GM19395 (cell line): ENCODE measurements around the gene FOXK2.

Source experiments
- ATAC-seq: cut with Tn5 transposase; IDR thresholded peaks from one replicate; pipeline ENCODE4 v1.9.1; 2021; ENCODE audit warnings: mild to moderate bottlenecking, moderate library complexity; ENCODE audit not compliant: unreplicated experiment

Gene FOXK2

DNA sequence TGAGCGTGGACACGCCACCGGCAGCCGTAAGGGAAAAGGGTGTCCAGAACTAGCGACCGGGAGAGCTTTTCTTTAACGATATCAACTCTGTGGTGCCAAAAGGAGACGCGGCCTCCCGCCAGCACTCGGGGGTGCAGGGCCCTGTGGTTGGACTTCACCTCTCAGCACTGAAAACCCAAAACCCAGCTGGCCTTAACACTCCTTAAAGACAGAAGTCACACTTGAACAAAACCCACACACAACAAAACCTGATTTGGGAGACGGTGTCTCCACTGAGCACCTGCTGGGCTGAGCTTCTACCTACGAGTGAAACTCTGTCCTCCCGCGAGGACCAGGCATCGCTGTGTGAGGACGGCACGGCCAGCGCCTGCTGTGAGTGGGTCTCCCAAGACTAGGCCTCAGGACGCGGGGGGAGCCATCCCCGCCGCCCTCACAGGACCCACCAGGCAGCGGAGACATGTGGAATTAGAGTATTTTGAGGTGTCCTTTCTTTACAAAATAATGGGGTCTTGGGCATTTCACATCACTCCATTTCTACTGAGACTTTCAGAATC, 82.0 kb downstream of the FOXK2 start:
- ATAC-seq = no peak

DNA sequence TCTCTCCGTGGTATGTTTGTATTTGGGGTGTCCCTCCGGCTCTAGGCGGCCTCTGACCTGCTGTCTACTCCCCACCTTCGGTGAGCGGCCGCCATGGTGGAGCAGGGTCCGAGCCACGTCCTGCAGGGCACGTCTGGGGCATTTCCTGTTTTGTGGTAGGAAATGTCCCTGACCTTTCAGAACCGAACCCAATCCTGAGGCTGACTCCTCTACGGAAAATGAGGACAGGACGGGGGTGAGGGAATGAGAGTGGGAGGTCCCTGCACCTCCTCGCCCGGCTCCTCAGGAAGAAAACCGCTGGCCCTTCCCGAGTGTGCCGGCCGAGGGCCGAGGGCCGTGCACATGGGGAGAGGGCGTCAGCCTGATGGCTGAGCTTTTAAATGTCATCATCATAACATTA, 83.0 kb downstream of the FOXK2 start:
- no peak for ATAC-seq

DNA sequence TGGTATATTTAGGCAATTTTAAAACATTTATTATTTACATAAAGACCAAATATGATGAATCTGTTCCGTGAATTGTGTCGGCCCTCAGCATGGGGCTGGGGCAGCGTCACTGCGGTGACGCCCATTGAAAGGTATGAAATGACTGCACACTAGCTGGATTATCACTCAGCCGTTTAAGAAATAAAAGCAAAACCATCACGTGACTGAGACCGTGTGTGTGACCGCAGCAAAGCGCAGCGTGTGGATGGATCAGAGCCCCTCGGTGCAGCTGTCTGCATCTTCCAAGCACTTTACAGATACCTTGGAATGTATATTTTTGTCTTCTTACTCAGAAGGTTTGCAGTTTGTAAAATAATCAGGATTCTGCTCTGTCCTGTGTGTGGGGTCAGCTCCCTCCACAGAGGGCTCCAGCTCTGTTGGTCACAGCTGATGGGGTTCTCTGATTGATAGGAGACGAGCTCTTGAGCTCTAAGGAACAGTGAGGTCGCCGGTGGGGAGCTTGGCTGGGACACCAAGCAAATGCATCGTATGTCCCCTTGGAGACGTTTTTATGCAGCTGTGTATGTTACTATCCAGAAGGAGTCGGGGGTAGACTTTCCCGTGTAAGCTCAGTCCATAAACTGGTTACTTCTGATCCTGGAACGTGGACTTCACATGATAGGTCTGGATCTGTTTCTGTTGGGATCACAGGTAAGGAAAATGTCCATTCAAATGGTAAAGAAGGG, 83.6 kb downstream of the FOXK2 start:
- no peak for ATAC-seq

DNA sequence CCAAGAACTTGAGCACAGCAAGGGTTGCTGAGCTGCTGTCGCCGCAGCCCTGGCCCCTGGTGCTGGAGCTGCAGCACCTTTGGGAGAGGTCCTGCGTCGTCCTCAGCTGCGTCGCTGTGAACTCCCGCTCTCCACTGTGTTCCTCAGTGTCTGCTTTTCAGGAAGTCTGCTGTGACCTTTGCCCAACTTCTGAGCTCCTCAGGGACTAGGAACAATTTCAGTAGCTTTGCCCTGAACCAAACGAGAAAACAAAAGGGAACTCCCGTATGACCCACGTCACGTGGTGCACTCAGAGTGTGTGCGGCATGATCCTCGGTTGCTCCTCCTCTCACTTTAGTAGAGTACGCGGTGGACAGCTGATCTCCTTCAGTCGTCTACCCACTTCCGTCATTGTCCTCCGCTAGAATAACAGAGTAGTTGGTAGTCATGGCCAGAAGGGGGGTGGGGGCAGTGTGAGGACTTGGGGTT, 84.5 kb downstream of the FOXK2 start:
- ATAC-seq = no peak

DNA sequence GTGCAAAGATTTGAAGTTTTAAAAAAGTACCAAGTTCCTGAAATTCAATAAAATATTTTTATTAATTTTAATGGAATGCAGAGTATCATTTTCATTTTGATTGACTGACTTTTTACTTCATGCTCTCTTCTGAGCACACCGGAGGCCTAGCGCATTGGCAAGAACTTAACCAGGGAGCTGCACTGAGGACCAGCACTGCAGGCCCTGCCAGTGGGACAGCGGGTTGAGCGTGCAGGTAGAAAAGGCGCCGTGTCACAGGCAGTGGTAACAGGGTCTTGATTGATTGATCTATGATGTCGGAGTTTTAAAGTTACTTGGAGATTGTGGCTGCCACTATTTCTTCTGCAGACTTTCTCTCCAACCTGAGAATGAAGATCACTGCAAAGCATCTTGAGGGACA, 85.0 kb downstream of the FOXK2 start:
- ATAC-seq = no peak

DNA sequence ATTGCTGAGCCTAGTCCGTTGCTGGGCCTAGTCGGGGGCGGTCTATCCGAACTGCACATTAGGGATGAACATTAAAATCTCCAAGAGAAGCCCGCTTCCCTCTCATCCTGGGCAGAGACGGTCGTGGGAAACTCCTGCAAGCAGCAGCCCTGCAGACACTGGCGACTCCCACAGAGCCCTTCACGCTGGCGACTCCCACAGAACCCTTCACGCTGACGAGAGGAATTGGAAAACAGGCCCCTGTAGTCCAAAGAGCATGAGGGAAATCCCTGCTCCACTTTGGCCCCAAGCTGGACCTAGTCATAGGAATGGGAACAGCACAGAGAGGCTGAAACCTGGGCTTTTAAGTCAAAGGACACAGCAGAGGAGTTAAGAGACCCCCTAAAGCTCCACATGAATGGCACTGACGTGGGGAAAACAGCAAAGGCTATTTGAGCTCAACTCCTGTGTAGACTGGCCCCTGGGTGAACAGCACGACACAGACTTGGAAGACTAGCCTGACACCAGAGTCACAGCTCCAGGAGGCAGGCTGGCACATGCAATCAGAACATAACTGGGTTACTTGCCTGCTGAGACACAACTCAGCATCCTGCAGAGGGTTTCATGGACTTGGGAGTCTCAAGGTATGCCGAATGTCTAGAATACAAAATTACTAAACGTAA, 86.5 kb downstream of the FOXK2 start:
- ATAC-seq = no peak

DNA sequence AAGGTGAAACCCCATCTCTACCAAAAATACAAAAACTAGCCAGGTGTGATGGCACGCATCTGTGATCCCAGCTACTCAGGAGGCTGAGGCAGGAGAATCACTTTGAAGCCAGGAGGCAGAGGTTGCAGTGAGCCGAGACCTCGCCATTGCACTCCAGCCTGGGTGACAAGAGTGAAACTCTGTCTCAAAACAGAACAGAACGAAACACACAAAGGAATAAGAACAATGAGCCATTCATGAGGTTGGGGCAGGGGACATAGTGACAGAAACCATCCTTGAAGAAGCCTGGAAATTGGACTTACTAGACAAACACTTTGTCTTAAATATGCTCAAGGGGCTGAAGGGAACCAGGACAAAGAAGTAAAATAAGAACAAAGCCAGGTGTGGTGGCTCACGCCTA, 89.3 kb downstream of the FOXK2 start:
- no peak for ATAC-seq

DNA sequence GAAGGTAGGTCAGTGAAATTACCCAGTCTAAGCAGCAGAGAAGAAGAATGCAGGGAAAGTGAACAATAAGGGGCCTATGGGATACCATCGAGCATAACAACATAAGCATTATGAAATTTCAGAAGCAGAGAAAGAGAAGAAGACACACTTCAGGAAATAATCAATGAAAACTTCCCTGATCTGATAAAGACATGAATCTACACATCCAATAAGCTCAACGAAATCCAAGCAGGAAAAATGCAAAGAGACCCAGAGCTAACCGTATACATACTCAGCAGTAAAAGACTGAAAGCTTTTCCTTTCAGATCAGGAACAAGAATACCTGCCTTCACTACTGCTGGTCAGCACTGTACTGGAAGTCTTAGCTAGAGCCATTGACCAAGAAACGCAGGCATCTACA, 90.1 kb downstream of the FOXK2 start:
- ATAC-seq = no peak

DNA sequence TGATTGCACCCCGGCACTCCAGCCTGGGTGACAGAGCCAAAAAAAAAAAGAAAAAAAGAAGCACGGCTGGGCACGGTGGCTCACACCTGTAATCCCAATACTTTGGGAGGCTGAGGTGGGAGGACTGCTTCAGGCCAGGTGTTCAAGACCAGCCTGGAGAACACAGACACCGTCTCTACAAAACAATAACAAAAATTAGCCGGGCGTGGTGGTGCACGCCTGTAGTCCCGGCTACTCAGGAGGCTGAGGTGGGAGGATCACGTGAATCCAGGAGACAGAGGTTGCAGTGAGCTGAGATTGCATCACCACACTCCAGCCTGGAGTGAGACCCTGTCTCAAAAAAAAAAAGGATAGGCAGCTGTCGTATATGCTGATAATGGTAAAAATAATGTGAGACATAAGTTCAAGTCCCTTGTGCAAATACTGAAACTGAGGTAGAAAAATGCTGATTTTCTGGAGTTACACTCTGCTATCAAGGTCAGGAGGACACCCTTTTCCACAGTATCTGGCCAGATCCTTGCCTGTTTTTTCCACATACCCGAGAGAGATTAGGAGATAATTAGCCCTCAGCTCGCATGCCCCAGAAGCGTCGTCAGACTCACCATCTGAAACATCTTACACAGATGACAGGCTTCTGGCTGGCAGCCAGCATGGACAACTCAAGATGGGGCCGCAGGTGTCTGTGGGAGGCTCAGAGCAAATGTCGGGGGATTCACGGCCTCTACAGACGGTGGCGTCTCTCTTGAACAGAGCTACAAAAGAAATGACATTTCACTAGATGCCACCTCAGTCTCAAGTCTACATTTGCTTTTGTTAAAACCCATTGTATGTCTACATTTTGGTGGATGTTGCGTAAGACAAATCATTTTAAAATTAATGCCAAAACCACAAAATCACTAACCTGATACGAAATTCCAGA, 91.9 kb downstream of the FOXK2 start:
- no peak for ATAC-seq

DNA sequence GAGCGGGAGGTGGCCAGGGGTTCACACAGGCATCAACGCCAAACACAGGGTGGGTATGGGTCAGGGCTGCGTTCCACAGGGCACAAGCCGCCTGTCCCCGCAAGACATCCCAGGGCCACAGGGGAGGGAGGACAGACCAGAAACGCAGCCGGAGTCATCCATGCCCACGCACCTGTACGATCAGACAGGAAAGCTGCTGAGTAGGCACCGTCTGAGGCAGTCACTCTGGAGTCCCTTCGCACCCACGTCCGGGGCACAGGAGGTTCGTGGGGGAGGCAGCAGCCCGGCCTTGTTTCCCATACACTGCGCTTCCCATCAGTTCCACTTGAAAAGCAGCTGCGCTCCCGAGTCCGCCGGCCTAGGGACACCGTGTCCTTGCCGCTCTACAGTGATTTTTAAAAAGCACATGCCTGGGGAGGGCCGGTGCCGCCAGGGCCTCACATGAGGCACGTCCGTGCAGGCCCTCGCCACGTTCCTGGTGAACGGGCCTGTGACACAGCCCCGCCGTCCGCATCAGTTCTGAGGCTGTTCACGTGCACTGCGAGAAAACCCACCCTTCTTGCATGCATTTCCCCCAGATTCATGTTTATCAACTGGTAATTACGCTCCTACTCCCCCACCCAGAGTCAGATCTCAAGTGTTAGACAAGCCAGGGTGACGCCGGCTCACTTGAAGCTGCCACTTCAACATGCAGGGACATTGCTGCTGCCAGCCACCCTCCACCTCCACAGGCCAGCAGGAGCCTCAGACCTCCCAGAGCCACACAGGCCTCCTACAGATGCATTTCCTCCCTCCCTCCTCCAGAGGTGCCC, 94.0 kb downstream of the FOXK2 start:
- no peak for ATAC-seq

DNA sequence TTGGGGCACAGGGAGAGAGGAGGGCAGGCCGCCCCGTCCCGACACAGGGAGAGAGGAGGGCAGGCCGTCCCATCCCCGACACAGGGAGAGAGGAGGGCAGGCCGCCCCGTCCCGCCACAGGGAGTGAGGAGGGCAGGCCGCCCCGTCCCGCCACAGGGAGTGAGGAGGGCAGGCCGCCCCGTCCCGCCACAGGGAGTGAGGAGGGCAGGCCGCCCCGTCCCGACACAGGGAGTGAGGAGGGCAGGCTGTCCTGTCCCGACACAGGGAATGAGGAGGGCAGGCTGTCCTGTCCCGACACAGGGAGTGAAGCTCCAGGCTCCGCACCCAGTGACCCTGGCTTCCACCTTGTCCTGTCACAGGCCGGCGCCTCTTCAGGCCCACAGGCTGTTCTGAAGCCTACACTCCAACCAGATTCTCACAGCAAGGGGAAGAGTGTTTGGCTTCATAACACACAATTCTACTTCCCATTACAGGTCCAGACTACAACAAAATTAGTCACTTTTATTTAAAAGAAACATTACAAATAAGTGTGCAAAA, 94.6 kb downstream of the FOXK2 start:
- no peak for ATAC-seq

DNA sequence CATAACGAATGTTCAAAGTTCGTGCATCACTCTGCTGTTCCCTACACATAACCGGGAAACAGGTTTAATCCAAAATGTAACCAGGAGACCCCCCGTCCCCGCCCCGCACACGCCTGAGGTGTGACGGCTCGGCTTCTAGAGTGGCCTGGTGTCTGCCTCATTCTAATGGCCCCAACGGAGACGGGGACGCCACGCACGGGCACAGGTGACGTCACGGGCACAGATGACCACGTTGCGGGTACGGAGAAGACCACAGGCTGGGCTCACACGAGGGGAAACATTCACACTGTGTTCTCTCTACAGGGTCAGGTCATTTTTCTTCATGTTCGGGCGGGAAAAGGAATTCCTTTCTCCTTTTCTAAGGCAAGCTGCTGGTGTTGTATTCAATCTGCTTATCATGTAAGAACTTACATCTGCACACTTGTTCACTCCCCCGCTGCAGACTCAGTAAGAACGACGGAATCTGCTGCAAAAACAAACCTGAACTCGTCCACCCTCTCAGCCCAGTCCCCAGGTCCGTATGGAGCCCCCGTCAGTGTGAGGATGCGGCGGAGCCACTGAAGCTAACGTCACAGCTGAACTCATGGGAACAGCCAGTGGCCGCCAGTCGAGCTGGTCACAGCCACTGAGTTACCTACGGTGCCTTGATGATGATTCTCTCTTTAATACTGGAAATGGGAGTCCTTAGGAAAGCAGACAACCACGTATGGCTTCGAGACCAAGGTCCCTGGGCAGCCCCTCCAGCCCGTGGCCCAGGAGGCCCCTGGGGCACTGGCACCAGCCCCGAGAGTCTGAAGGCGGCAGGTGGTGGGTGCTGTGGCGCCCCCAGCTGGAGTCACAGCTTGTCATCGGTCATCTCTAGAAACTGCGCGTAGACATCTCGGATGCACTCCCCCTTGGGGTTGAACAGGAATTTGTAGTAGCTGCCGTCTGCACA, 95.8 kb downstream of the FOXK2 start:
- no peak for ATAC-seq

DNA sequence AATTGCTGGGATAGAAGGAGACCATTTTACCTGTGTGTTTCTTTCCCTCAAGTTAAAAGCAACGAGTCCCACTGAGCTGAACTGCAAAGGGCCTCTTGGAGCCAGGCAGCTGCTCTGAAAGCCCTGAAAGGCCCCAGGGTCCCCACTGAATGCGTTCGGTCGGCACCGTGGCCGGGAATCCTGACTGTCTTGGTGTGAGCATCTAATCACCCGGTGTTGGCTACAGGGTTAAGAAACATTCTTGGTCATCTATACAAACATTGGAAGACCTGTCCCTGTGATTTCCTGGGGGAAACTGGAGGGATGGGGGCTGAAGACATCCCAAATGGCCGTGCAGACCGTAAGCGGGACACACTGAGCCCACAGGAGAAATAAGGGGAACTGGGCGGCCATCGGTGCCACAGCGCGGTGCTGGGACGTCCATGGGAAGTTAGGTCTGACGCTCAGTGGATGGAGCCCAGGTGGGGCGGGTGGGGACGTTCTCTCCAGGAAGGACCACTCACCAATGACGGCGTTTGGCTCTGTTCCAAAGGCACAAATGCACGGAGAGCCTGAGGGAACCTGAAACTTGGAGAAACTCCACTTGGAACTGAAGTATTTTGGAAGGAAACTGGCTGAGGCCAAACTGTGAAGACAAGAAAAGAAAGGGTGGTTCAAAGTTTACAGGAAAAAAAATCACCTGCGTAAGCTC, 96.6 kb downstream of the FOXK2 start:
- no peak for ATAC-seq

DNA sequence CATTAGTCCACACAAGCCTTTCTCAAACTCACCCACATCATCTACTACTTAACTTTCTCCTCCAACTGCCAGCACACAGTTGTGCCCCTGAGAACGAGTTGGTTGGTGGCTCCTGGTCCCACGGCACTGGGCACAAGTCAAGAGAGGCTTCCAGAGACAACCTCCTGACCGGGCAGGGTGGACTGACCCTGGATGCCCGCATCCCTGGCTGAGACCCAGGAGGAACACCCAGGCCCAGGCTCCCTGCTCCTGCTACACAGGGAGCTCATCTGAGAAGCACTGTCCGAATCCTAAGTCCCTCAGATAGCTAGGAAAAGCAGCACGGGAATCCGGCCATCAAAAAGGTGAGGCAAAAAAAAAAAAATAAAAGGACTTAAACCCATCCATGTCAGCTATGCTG, 99.7 kb downstream of the FOXK2 start:
- no peak for ATAC-seq

DNA sequence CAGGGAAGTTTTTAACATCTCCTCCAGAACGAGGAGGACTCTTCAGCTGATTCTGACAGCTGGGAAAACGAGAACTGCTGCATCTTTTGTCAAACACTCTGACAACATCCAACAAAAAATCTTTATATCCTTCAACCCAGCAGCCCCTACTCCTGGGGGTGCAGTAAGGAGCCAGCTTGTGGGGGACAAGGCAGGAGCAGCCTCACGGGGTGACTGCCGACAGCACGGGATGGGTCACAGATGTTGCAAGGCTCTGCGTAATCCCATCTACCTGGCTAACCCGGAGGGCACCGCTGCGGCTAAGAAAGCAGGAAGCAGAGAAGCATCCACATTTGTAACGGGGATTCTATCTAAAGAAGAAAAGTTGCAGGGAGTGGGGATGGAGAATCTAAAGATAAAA, 100.1 kb downstream of the FOXK2 start:
- no peak for ATAC-seq

DNA sequence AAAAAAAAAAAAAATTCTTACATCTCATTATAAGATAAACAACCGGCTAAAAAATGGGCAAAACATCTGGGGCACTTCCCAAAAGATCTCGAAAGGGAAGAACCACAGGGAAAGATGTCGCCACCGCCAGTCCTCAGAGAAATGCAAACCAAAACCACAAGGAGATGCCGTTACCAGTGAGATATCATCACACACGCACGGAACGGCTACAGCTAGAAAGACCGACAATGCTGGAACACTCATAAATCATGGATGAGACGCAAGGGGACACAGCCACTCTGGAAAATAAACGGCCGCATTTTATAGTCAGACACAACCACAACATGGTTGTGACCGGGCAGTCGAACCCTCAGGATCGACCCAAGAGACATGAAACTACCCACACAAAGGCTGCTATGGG, 104.2 kb downstream of the FOXK2 start:
- no peak for ATAC-seq

DNA sequence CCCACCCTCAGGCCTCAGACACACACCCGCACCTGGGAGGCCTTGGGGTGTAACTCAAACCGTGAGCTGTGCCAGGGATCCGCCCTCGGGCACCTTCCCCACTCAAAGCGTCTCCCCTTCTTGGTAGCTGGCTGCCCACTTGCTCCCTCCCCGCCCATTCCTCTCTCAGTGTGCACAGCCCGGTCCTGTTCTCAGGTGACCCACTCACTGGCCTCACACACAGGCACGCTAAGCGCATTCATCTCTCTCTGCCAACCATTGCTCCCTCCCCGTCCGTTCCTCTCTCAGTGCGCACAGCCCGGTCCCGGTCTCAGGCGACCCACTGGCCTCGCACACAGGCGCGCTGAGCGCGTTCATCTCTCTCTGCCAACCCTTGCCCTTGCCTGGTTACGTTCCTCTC, 107.9 kb downstream of the FOXK2 start:
- no peak for ATAC-seq

DNA sequence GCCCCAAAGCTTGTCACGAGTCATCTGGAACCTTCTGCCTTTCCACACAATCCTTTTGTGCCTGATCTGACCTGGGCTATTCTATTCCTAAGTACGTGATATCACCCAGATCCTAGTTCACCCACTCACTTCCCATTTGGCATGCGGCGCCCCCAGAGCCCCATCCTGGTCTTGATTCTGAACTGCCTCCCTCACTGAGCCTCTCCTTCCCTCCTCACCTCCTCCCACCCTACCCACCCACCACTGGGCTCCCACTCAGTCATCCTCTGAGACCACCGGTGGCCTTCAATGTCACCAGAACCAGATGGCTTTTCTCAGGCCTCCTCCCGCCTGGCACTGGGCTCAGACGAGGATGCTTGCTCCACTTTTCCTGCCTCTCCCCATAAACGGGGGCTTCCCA, 110.2 kb downstream of the FOXK2 start:
- ATAC-seq = no peak

DNA sequence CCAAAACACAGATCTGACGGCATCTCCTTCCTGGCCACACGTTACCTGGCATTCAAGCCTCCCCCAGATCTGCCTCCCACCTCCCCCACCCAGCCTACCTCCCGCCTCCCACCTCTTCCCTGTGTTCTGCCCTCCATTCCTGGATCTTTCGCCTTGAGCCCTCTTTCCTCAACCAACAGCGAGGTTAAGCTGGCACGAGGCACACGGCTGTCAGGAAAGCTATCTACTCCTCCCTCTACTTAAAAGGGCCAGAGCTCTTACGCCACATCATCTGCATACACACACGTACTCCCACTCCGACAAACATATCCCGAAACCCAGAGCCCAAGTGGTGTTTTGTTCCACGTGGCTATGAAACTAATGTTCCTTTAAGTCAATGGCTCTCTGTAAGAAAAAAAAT, 110.7 kb downstream of the FOXK2 start:
- ATAC-seq = no peak
